ENCODE data around the gene HS6ST2.

- TF ChIP-seq CTCF (conservative IDR thresholded peaks at IDR 0.05) = no peak
- TF ChIP-seq ZFX (IDR thresholded peaks at IDR 0.05) = no peak
These were observed 181.8 kb downstream of the HS6ST2 start for GRCh38 chrX:132776486-132777210.
